ENCODE measurements around the gene GMPR. TPM values are rescaled to one million over a fixed set of nuclear protein-coding genes. Genes with fewer than 3 reads are reported as not detected.

GMPR gene
- total and polyA plus RNA-seq, 8 donors = 4.5 to 25.9 (median 7.0) TPM

GRCh38 chr6:16198061-16198705, 40.2 kb upstream of the GMPR start:
- no peak for FAIRE-seq
- H3K4me3 ChIP-seq = no peak overlapping the region
- intact Hi-C loops (cut with DNase I) = no loop called here

DNA sequence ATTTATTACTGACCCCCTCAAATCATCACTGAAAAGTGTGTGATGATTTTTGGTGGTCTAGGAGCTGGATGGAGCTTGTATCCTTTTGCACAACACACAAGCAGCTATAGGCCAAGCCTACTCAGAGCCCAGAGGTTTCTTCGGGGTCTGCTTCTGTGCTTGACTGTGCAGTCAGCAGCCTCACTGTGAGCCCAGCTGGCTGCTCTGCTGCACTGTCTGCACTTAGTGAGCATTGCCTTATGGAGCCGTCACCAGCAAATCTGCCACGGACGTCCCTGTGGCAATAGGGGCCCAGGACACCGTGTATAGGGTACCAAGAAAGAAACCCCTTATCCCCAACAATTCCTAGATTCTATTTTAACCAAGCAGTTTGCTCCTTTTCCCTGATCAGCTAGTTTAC, 38.6 kb upstream of the GMPR start:
- FAIRE-seq (no peak), ATAC-seq (no peak), DNase-seq (no peak)
- Histone ChIP-seq H3K36me3 (no peaks in the 10 kb centered on the region), H3K4me3 (no peak overlapping the region), H3K9me3 (no peaks in the 10 kb centered on the region), H3K4me1 (no peaks in the 10 kb centered on the region), H3K27me3 (no peaks in the 10 kb centered on the region), H3K27ac (no peak overlapping the region)
- 82 to 87% methylated on average over 5 of the region's 5 CpGs for WGBS, 2 donors
- TF ChIP-seq, protein P1, sequence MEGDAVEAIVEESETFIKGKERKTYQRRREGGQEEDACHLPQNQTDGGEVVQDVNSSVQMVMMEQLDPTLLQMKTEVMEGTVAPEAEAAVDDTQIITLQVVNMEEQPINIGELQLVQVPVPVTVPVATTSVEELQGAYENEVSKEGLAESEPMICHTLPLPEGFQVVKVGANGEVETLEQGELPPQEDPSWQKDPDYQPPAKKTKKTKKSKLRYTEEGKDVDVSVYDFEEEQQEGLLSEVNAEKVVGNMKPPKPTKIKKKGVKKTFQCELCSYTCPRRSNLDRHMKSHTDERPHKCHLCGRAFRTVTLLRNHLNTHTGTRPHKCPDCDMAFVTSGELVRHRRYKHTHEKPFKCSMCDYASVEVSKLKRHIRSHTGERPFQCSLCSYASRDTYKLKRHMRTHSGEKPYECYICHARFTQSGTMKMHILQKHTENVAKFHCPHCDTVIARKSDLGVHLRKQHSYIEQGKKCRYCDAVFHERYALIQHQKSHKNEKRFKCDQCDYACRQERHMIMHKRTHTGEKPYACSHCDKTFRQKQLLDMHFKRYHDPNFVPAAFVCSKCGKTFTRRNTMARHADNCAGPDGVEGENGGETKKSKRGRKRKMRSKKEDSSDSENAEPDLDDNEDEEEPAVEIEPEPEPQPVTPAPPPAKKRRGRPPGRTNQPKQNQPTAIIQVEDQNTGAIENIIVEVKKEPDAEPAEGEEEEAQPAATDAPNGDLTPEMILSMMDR (IDR thresholded peaks at IDR 0.05) = no peak
- intact Hi-C loops (cut with DNase I) = loop anchor here in 1 of 3 donors (10.0 kb wide), 1 partner anchor 505 kb away; no protein-coding TSS in a partner anchor

More at GRCh38 chr6:16198061-16198705, 40.2 kb upstream of the GMPR start:
- Histone ChIP-seq H3K4me1 (no peaks in the 10 kb centered on the region), H3K27ac (no peak overlapping the region), H3K36me3 (no peaks in the 10 kb centered on the region), H3K27me3 (no peaks in the 10 kb centered on the region), H3K9me3 (no peaks in the 10 kb centered on the region)
- ATAC-seq (no peak), DNase-seq (peak in 1 of 6 donors; percentile 64)
- TF ChIP-seq, protein P1 (IDR thresholded peaks at IDR 0.05) = no peak
- 93 to 95% methylated on average over 48 to 50 of the region's 50 CpGs for WGBS, 2 donors

DNA sequence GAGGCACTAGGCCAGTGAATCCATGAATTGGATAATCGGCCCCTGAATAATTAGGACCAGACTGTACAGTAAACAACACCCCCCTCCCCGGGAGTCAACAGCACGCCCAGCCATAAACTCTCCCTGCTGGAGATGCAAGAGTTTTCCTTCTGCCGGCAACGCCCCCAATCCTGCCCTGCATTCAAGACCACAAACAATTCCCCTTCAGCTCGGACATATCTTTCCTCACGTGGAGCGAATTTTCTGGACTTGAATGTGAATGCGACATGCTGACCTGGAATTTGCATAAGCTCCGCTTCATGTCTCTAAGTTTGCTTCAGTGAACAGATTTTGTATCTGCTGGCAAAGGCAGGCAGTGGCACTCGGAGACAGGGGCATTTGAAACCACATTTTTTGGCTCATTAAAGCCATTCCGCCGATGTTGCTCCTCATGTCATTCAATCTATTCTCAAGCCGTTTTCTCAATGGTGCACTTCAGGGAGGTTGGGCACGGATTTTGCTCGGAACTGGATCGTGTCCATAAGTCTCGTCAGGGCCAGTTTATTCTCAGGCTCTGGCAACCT, 38.0 kb upstream of the GMPR start:
- no peaks in the 10 kb centered on the region for H3K36me3 ChIP-seq
- intact Hi-C loops (cut with DNase I) = loop anchor here in 1 of 3 donors (10.0 kb wide), 1 partner anchor 506 kb away; no protein-coding TSS in a partner anchor
- H3K27me3 ChIP-seq = no peaks in the 10 kb centered on the region
- H3K4me3 ChIP-seq = no peak overlapping the region
- no peaks in the 10 kb centered on the region for H3K4me1 ChIP-seq
- FAIRE-seq = no peak
- H3K9me3 ChIP-seq = no peaks in the 10 kb centered on the region
- no peak for DNase-seq
- TF ChIP-seq, protein P1 (IDR thresholded peaks at IDR 0.05) = no peak
- ATAC-seq = no peak
- WGBS, 2 donors = 53 to 59% methylated on average over 18 of the region's 18 CpGs
- H3K27ac ChIP-seq = no peak overlapping the region

- no peak for FAIRE-seq
- no peaks in the 10 kb centered on the region for H3K9me3 ChIP-seq
- DNase-seq = no peak
- no peak overlapping the region for H3K27ac ChIP-seq
- TF ChIP-seq, protein P1 (IDR thresholded peaks at IDR 0.05) = no peak
- H3K27me3 ChIP-seq = no peaks in the 10 kb centered on the region
- H3K4me3 ChIP-seq = no peak overlapping the region
- no peaks in the 10 kb centered on the region for H3K36me3 ChIP-seq
- no peak for ATAC-seq
- H3K4me1 ChIP-seq = peaks cover 0 to under 1% (median 0%) of the 10 kb centered on the region in 3 donors
- WGBS, 2 donors = 94 to 96% methylated on average over 1 of the region's 1 CpG
- intact Hi-C loops (cut with DNase I) = loop anchor here in 1 of 3 donors (10.0 kb wide), 1 partner anchor 507 kb away; no protein-coding TSS in a partner anchor
Measured at GRCh38 chr6:16201706-16202105, 36.7 kb upstream of the GMPR start.
